ENCODE results near the gene PCNX3.

The PCNX3 gene

GRCh38 chr11:65580031-65580692 lies 35.4 kb upstream of the PCNX3 start:
- in situ Hi-C loops (cut with MboI; ENCODE audit: low sequenced_read_pairs) = no loop called here

DNA sequence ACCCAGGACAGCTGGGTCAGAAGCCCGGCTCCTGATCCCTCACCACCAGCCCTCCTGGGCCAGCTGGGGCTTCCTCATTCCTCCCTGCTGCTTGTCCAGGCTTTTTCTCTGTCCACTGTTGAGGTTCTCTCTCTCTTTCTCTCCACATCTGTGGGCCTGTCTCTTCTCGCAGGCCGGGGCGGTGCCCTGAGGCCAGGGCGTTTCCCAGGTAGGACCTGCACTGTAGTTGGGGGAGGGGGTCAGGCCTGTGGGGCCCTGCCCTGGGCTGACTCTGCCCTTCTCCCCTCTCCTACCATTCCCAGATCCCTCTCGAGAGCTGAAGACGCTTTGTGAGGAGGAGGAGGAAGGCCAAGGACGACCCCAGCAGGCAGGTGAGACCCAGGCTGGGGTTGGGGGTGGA lies 34.8 kb upstream of the PCNX3 start:
- in situ Hi-C loops (cut with MboI; ENCODE audit: low sequenced_read_pairs) = no loop called here

DNA sequence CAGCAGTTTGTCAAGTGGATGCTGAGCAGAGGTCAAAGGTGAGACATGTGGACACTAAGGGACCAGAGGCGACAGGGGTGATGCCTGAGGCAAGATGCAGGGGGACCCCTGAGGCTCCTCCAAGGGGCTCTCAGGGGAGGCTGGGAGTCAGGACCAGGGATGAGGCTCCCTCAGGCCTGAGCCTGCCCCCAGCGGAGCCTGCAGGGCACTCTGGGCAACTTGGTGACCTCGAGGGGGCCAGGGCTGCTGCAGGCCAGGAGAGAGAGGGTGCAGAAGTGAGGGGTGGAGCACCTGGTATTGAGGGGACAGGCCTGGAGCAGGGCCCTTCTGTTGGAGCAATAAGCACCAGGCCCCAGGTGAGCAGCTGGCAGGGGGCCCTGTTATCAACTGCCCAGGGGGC lies 33.6 kb upstream of the PCNX3 start:
- in situ Hi-C loops (cut with MboI; ENCODE audit: low sequenced_read_pairs) = no loop called here

DNA sequence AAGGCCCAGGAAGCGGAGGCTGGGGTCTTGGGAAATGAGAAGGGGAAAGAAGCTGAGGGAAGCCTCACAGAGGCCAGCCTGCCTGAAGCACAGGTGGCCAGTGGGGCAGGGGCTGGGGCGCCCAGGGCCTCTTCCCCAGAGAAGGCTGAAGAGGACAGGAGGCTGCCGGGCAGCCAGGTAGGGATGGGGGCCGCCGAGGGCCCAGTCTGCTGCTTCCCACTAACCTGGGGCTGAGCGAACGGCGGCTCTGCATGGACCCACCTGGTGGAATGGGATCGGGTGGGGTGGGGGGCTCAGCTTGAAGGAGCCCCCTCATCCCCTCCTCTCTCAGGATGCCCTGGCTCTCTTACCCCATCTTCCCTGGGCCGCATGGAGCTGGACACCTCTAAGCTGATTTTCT lies 32.0 kb upstream of the PCNX3 start:
- in situ Hi-C loops (cut with MboI; ENCODE audit: low sequenced_read_pairs) = no loop called here

DNA sequence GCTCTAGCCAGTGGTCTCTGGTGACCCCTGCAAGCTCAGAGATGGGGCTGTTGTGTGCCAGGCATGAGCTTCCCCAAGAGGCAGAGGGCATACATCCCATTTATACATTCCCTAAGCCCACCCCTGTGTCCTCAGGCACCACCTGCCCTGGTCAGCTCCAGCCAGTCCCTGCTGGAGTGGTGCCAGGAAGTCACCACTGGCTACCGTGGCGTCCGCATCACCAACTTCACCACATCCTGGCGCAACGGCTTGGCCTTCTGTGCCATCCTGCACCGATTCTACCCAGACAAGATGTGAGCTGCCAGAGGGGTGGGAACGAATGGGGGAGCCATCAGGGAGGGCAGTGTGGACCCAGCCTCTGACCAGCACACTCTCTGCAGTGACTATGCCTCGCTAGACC lies 31.5 kb upstream of the PCNX3 start:
- in situ Hi-C loops (cut with MboI; ENCODE audit: low sequenced_read_pairs) = no loop called here

DNA sequence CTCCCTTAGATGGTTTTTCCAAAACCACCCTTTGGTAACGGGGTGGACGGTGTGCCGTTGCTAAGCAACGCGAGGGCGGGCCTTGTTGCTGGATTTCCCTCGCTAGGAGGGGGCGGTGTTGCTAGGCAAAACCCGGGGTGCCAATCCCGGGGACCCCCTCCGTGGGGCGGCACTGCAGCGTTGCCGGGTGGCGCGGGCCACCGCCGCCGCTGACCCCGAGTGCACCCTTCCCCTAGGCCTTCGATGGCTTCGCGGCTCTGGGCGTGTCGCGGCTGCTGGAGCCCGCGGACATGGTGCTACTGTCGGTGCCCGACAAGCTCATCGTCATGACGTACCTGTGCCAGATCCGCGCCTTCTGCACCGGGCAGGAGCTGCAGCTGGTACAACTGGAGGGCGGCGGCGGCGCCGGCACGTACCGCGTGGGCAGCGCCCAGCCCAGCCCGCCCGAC lies 30.8 kb upstream of the PCNX3 start:
- in situ Hi-C loops (cut with MboI; ENCODE audit: low sequenced_read_pairs) = no loop called here

DNA sequence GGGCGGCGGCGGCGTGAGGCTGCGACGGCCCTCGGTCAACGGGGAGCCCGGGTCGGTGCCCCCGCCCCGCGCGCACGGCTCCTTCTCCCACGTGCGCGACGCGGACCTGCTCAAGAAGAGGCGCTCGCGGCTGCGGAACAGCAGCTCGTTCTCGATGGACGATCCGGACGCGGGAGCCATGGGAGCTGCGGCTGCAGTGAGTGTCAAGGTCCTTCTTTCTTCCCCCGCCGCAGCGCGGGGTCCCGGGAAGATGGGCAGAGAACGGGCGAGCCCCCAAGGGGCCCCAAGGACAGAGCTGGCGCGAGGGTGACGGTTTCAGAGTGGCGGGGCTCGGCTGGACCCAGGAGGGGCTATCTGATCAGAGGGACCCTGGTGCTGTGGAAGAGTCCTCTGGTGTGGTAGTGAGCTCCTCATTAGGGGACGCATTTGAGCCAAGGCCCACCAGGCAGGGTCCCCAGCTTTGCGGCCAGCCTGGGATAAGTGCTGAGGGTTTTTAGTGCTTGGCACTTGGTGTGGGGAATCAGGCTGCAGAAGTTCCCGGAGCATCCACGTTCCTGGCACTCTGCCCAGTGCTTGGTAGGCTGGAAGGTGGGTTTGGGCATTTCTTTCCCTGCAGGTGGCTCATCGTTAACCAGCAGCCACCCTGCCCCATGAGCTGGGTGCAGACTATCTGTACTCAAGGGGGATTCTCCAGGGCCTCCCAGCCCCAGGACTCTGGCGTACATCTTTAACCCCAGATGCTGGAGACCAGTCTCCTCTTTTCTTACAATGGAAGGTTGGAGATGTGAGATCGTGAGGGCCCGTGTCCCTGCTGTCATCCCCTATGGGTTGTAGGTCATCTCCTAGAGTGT lies 30.0 kb upstream of the PCNX3 start:
- in situ Hi-C loops (cut with MboI; ENCODE audit: low sequenced_read_pairs) = no loop called here

DNA sequence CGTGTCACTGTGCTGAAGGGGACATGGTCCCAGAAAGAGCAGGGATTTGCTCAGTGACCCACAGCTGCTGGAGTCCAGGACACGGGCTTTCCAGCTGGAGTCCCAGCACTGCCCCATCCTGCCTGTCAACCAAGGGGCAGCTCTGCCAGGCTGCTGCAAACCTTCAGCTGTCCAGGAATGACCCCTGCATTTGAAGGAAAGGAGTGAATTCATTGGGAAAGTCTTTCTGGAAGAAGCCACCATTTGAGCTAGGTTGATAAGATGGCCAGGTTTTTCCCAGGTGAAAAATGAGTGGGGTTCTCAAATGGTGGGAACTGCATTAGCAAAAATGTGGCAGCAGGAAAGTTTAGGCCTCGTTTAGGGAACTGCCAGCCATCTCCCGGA lies 29.3 kb upstream of the PCNX3 start:
- in situ Hi-C loops (cut with MboI; ENCODE audit: low sequenced_read_pairs) = no loop called here

GRCh38 chr11:65586676-65587075 lies 28.9 kb upstream of the PCNX3 start:
- in situ Hi-C loops (cut with MboI; ENCODE audit: low sequenced_read_pairs) = no loop called here

DNA sequence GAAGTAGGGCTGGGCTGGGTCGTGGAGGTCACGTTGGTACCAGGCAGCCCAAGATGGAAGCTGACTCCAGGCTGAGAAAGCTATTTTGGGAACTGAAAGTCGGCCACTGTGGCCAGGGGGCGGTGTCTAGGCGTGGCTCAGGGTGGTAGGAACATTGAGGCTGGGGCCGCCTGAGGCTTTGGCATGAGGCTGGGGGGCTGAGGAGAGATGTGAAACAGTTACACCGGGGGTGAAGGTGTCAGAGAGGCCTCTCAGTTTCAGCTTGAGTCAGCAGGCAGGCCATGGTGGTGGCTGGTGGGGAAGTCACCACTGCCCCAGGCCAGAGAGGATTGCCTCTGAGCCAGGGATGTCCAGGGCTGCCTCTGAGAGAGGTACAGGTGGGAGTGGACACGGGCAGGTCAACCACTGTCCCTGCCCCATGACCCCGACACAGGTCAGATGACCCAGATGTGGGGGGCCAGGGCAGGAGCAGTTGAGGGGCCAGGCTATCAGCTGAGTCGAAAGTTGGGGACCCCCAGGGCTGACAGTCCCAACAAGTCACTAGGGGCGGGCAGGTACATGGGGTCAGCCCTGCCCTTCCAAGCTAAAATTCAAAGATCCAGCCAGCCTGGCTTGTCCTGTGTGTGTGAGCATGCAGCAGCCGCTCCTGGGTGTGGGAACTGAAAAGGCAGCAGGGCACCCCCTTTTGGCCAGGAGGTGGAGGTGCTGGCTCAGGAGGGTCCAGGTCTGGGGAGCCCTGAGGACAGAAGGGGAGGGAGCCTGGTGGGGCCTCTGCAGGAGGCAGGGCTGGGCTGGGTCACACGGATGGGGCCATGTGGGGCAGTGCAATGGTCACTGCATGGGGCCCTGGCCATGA lies 27.1 kb upstream of the PCNX3 start:
- in situ Hi-C loops (cut with MboI; ENCODE audit: low sequenced_read_pairs) = no loop called here

- in situ Hi-C loops (cut with MboI; ENCODE audit: low sequenced_read_pairs) = no loop called here
These were observed 25.9 kb upstream of the PCNX3 start for GRCh38 chr11:65589444-65590239.

DNA sequence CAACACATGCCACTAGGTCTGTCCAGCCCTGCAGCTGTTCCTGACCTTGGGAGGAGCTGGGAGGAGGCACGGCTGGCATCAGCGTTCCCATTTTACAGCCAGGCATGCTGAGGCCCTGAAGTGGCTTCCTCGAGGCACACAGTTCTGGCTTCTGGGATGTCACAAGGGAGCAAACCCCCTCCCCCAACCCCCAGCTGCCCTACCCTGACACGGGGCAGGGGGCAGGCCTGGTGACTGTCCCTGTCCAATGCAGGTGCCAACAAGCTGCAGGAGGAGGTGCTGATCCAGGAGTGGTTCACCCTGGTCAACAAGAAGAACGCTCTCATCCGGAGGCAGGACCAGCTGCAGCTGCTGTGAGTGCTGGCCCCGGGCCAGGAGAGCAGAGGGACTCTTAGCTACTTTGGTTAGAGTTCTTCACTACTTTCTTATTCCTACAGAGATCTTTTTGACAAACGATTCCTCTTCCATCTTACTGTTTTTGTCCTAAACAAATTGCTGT lies 25.3 kb upstream of the PCNX3 start:
- in situ Hi-C loops (cut with MboI; ENCODE audit: low sequenced_read_pairs) = no loop called here

GRCh38 chr11:65591939-65592857 lies 23.4 kb upstream of the PCNX3 start:
- in situ Hi-C loops (cut with MboI; ENCODE audit: low sequenced_read_pairs) = no loop called here

- in situ Hi-C loops (cut with MboI; ENCODE audit: low sequenced_read_pairs) = no loop called here
These were observed 22.6 kb upstream of the PCNX3 start for GRCh38 chr11:65592858-65593517.

DNA sequence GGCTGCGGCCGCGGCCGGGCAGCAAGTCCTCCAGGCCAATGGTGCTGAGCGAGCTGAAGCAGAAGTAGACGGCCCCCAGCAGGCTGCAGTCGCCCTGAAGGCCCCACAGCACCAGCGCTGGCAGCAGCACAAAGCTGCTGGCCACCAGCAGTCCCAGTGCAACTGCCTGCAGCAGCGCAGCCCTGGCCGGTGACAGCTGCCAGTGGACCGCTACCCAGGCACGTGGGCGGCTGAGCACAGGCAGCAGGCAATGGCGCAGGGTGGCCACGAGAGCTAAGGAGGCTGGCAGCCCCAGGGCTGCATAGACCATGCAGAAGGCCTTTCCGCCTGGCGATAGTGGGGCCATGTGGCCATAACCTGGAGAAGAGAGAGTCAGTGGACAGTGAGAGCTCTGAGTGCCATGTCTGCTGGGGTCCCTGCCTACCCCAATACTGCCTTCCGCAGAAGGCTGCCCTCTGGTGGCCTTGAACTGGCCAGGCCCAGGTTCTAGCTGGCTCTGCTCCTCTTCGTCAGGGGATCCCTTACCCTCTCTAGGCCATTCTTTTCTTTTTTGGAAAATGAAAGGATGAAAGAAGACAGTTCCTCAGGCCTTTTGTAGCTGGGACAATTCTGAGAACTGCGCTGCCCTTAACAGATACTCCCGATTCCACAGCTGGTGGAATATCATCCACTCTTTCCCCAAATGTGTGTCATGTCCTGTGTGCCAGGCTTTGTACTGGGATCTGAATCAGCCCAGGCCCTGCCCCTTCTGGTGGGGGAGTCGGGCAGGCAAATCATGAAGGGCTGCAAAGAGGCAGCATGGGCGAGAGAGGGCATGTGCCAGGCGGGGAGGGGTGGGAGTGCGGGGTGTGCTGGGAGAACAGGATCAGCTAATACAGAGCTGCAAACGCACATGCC lies 21.8 kb upstream of the PCNX3 start:
- in situ Hi-C loops (cut with MboI; ENCODE audit: low sequenced_read_pairs) = no loop called here

- in situ Hi-C loops (cut with MboI; ENCODE audit: low sequenced_read_pairs) = no loop called here
These were observed 20.4 kb upstream of the PCNX3 start for GRCh38 chr11:65595131-65595530.

DNA sequence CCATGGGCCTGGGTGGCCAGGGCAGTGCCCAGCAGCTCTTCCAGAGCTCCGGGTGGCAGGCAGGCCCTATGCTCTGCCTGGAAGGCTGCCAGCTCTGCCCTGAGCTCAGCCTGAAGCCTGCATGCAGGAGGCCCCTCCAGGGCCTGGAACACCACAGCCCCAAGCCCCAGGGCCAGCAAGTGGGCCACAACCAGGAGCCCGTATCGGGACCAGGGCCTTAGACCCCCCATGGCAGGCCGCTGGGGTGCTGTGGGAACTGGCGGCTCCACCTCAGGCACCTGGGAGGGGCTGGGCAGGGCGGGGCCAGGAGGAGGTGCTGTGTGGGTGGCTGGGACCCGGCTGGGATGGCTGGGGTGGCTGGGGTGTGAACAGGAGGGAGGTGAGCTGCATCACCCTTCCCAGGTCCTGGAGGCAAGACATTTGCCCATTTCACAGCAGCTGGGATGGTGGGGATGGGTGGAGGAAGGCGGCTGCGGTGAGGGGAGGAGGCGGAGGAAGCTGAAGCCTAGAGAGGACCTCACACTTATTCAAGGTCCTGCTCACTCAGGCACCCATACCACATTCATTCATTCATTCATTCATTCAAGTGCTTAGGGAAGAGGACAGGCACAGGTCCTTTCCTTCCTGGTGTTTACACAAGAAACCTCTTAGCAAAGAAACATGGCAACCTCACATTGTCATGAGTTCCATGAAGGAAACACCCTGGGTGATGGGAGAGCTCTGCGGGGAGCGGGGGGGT lies 19.9 kb upstream of the PCNX3 start, which contains the start of gene KCNK7:
TSS of gene KCNK7 (minus strand) at position 258 of the 739 bp plus-strand sequence. CDS start at position 230, 28 bp downstream.
- in situ Hi-C loops (cut with MboI; ENCODE audit: low sequenced_read_pairs) = no loop called here
